ENCODE results near the gene TSPEAR.
"Not testable (repeated sequence)": the region's sequence is repeated elsewhere in the genome, so short reads cannot be mapped to it uniquely, and the experiment has no call there.

The TSPEAR gene

DNA sequence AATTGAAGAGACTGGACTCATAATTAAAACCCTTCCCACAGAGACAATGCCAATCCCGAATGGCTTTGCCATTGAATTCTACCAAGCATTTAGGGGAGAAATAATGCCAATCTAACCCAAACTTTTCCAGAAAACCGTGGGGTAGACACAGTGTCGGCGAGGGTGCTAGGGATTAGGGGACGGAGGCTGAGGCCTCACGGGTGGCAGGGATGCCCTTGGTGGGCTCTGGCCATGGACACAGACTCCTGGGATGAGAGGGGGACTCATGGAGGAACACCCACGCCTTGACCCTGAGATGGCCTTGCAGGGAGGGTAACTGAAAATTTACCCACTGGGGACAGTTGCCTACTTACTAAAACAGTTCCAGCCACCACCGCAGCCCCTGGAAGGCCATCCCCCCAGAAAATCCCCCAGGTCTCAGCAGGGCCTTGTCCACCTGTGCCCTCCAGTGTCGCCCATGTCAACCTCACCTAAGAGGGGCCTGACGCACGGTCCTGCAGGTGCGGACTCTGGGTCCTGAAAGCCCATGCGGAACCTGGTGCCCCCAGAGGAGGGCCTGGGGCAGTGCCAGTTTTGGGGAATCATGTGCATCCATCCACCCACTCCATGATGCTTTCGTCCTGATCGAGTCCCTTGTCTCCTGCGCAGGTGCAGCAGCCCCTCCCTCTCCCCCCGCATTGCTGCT is 132.9 kb downstream of the TSPEAR start:
- H3K4me3 ChIP-seq (replicated peaks; ENCODE audit: low read depth, low read length): no peak overlapping the region
- TF ChIP-seq CTCF (IDR thresholded peaks at IDR 0.05; ENCODE audit: low read length, missing control alignments): no peak
- DNase-seq (ENCODE audit: low read depth): no peak

- no peak for TF ChIP-seq CTCF (IDR thresholded peaks at IDR 0.05; ENCODE audit: low read length, missing control alignments)
- H3K4me3 ChIP-seq (replicated peaks; ENCODE audit: low read depth, low read length): no peak overlapping the region
- no peak for DNase-seq (ENCODE audit: low read depth)
Measured at GRCh38 chr21:44576025-44576420, 135.3 kb downstream of the TSPEAR start.

GRCh38 chr21:44575307-44576024 is 135.9 kb downstream of the TSPEAR start:
- DNase-seq (ENCODE audit: low read depth): no peak
- TF ChIP-seq CTCF (IDR thresholded peaks at IDR 0.05; ENCODE audit: low read length, missing control alignments): no peak
- H3K4me3 ChIP-seq (replicated peaks; ENCODE audit: low read depth, low read length): no peak overlapping the region

- no peak for TF ChIP-seq CTCF (IDR thresholded peaks at IDR 0.05; ENCODE audit: low read length, missing control alignments)
- no peak for DNase-seq (ENCODE audit: low read depth)
- H3K4me3 ChIP-seq (replicated peaks; ENCODE audit: low read depth, low read length): no peak overlapping the region
Measured at GRCh38 chr21:44574457-44575306, 136.7 kb downstream of the TSPEAR start.

DNA sequence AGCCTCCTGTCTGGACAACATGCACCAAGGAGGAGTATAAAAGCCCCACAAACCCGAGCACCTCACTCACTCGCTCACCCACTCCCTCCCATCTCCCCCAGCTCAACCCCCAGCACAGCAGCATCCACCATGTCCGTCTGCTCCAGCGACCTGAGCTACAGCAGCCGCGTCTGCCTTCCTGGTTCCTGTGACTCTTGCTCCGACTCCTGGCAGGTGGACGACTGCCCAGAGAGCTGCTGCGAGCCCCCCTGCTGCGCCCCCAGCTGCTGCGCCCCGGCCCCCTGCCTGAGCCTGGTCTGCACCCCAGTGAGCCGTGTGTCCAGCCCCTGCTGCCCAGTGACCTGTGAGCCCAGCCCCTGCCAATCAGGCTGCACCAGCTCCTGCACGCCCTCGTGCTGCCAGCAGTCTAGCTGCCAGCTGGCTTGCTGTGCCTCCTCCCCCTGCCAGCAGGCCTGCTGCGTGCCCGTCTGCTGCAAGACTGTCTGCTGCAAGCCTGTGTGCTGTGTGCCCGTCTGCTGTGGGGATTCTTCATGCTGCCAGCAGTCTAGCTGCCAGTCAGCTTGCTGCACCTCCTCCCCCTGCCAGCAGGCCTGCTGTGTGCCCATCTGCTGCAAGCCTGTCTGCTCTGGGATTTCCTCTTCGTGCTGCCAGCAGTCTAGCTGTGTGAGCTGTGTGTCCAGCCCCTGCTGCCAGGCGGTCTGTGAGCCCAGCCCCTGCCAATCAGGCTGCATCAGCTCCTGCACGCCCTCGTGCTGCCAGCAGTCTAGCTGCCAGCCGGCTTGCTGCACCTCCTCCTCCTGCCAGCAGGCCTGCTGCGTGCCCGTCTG is 137.5 kb downstream of the TSPEAR start, which contains the start of gene KRTAP10-4:
Gene KRTAP10-4 (plus strand): TSS at position 100 of the 827 bp plus-strand sequence. CDS start 30 bp downstream, at position 130.
- H3K4me3 ChIP-seq (replicated peaks; ENCODE audit: low read depth, low read length); DNase-seq (ENCODE audit: low read depth): not testable (repeated sequence)

DNA sequence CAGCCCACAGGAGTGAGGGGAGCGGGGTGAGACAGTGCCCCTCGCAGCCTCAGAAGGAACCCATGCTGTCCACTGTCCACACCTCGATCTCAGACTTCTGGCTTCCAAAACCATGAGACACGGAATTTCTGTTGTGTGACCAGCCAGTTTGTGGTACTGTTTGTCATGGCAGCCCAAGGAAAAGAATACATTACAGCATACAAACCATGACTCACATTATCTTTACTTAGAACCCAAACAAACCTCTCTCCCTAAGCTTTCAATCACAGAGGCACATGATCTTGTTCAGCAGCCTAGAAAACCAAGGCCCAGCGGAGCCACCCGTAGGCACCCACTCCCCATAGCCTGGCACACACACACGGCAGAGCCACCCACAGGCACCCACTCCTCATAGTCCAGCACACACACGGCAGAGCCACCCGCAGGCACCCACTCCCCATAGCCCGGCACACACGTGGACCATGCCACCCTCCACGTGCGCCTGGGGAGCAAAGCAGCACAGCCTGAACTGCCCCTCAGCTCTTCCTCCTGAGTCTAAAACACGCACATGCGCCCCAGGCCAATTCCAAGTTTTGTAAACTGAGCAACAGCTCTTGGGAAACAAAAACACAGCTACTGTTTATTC is 138.3 kb downstream of the TSPEAR start:
- DNase-seq (ENCODE audit: low read depth): no peak
- H3K4me3 ChIP-seq (replicated peaks; ENCODE audit: low read depth, low read length): no peak overlapping the region
- TF ChIP-seq CTCF (IDR thresholded peaks at IDR 0.05; ENCODE audit: low read length, missing control alignments): no peak

Measured in fibroblast of pulmonary artery (primary cell).